Activated gamma-delta T cell treated with anti-CD3 and anti-CD28 coated beads, Interleukin-2, amount 50 U/mL, for 16 hours (primary cell): ENCODE data around the gene PLK5.

Experiments used
- DNase-seq: peaks from one replicate; pipeline ENCODE4 v3.0.0-alpha.2; 2020; ENCODE audit warnings: low read depth

Gene PLK5

DNA sequence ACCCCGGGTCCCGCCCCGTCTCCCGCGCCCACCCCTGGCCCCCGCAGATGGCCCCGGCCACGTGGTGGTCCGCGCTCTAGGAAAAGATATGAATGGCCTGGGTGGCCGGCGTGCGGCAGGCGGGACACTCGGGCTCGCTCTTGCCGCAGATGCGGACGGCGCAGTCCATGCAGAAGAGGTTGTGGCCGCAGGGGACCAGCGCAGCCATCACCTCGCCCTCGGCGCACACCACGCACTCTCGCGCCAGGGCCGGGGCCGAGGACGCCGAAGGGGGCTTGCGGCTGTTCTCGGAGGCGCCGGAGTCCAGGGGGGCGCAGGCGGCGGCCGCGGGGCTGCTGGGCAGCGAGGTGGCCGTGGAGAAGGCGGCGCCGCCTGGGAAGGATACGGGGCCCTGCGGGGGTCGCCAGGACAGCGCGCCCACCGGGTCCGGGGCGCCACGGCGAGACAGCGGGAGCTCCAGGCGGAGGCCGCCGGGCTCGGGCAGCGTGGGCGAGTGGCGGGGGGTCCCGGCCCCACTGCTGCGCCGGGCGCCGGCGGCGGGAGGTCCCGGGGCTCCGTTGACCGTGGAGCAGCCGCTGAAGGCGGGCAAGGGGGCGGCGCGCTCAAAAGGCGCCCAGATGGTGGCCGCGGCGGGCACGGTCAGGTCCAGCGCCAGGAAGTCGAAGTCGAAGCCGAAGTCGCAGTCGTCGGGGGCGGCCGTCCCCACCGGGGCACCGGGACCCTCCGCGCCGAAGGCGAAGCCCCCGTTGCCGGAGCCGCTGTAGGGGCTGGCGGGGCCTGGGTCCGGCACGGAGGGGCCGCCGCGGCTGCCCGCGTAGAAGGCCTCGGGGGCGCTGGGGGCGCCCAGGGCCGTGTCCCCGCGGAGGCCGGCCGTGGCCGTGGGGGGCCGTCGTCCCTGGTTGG, 31.9 kb downstream of the PLK5 start:
- no peak for DNase-seq

DNA sequence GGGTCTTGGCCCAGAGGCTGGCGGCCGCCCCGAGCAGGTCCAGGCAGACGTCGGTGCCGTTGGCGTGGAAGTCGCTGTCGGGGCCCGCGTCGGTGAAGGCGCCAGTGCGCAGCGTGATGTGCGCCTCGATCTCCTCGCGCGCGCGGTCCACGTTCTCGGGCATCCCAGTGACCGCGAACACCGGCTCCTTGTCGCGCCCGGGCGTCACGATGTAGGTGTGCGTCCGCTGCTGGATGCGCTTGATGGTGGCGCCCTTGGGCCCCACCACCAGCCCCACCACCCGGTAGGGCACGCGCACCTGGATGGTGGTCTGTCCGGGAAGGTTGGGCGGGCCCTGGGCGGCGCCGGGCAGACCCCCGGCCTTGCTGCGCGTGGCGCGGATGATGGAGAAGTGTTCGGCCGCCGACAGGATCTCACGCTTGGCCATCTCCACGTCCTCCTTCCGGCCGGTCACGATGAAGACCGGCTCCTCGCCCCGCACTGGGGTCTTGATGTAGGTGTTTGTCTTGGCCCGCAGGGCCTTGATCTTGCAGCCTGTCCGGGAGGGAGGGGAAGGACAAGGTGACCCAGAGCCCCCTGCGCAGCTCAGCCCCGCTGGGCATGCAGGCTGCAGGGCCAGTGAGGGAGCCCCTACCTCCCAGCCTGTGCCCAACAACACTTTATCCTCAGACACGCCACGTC, 32.7 kb downstream of the PLK5 start:
- no peak for DNase-seq

DNA sequence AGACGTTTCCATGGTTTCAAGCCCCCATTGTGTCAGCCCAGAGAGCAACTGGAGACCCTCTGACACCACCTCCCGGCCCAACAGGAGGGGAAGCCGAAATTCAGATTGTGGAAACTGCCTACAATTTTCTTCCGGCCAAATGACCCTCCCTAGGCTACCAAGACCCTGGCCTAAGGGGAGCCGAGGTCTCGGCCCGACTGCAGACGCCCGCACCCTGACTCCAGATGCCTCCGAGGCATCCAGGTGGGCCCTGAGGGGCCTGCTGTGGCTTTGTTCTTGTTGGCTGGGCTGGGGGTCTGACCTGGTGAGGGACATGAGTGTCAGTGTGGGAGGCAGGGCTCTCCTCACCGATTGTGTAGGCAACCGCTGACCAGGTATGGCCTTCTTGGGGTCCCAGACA, 34.7 kb downstream of the PLK5 start:
- no peak for DNase-seq

DNA sequence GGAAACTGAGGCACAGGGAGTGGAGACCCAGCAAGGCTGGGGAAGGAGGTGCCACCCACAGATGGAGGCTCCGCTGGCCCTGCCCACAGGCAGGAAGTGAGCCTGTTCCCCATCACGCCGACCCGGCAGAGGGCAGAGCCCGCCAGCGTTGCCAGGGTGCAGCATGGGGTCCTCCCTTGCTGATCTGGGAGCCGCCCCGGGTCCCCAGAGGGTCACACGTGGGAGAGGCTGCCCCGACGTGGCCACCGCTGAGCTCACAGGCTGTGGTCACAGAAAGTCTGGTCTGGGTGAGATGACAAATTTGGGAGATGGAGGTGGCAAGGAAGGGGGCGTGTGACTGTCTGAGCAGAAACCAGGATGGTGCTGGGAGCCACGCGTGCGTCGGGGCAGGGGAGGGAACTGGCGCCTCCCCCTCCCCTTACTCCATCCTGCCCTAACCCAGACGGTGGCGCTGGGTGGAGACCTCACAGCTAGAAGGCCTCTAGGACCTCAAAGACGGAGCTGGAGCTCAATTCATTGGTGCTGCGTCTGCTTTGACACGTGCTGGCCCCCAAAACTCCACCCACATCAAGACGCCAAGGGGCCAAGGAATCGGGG, 36.5 kb downstream of the PLK5 start:
- DNase-seq = no peak

DNA sequence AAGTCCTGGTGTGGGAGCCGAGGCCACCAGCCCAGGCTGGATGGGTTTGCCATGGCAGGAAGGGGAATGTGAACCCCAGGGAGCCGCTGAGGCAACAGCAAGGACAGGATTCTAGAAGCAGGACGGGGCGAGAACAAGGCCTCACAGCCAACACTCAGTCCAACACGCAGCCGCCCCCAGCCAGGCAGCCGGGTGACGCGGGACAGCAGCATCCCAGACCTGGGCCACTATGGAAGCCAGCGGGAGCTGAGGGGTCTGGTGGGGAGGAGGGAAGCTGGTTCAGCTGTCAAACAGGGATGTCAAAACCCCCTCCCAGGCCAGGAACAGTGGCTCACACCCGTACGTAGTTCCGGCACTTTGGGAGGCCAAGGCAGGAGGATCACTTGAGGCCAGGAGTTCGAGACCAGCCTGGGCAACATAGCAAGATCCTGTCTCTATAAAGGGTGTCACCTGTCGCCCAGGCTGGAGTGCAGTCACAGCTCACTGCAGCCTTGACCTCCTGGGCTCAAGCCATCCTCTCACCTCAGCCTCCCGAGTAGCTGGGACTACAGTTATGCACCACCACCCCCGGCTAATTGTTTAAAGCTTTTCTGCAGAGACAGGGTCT, 37.5 kb downstream of the PLK5 start:
- DNase-seq = no peak

DNA sequence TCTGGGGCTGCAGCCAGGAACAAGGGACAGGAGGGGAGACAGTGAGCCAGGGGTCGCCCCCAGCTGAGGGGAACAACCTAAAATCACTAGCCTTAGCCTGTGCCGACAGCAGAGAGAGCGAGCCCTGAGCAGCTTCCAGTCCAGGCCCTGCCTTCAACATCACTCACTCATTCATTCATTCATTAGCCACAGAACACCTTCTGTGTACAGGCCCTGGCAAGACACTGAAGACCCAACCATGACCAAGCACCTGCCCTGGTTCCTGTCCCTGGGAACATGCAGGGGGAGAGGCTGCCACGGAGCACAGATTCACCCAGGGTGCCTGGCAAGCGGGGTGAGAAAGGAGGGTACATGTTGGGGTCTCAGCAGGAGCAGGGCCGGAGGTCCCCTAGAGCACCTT, 39.4 kb downstream of the PLK5 start:
- DNase-seq = no peak

DNA sequence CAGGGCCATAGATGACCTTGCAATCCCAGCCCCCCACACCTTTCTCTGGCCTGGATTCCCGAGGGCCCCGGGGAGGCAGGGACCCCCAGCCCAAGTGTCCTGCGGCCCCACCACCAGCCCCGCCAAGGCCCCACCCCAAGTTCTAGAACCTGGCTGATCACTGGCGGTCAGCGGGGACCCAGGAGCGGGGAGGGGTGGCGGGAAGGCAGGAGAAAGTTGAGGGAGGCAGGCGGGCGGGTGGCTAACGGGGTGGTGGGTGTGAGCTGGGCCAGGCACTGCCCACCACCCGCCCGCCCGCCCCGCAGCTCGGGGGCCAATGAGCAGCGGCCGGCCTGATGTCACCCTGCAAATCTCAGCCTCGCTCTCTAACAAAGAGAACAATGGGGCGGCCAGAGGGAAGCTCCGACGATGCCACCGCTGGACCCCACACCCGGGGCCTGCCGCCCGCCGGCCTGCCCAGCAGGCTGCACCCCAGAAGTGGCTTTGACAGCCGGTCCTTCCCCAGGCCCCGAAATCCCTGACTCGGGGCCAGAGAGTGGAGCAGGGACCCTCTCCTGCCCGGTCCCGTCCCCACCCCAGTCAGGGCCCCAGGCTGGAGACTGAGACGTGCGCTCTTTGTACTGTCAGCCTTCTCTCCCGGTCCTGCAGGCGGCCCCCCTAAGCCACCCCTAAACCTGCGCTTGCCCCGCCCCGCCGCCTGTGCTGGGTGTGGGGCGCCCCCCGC, 42.7 kb downstream of the PLK5 start:
- no peak for DNase-seq

DNA sequence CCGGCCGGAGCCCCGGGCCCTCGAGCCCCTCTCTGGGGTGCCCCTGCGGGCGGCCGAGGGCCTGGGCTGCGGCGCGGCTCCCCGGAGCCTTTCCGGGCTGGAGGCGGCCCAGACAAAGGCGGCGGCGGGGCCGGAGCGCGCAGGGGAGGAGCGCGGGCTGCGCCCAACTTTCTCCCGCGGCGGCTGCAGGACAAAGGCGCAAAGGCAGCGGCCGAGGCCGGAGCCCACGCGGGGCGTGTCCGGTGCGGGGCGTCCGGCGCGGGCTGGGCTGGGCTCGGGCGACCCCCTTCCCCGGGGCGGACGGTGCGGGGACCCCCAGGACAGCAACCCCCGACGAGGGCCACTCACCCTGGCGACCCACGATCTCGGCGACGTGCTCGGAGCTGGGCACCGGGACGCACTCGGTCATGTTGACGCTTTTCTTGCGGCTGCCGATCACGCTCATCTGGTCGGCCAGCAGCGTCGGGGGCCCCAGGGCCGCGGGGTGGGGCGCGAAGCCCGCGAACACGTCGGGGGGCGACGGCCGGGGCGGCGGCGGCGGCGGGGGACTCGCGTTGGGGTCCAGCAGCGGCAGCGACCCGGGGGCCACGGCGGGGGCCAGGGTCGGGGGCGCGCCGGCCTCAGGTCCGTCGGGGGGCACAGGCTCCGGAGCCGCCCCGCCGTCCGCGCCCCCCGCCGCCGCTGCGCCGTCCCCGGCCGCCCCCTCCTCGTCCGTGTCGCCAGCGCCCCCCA, 43.4 kb downstream of the PLK5 start:
- DNase-seq = no peak

DNA sequence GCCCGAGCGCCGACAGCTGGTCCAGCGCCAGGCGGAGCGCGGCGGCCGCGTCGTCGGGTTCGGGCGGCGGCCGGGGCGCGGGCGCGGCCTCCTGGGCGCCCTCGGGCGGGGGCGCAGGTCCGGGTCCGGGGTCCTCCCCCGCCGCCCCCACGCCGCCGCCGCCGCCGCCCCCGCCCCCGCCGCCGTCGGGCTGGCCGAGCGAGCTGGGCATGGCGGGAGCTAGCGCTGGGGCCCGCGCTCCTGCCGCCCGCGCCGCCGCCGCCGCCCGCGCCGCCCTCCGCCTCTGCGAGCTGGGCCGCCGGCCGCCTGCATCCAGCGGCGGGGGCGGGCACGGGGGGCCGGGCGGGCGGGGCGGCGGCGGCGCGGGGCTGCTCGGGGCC, 44.0 kb downstream of the PLK5 start:
- no peak for DNase-seq

DNA sequence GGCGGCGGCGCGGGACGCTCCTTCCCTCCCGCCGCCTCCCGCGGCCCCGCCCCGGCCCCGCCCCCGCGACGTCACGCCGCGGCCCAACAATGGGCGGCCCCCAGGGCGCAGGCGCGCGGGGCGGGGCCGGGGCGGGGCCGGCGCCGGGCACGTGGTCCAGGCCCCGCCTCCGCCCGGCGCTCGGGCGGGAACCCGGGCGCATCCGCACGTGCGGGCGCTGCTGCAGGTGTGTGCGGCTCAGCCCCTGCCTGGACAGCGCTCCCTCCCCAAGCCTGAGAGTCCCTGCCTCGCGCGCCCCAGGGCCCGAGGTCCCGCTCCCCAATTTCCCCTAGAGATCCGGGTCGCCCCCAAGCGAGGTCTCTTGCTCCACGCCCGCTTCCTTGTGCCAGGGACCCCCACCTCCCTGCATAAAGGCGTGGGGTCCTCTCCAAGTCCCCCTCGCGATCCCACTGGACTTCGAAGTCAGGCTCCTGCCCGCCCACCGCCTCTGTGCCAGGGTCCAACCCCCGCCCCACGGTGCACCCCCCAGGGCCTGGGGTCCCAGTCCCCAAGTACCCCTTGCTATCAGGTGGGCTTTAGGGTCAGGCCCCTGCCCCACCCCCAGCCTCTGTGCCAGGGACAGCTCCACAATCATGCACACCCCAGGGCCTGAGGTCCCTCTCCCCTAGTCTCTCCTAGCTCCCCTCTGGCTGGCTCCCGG, 44.6 kb downstream of the PLK5 start, which contains the start of gene MEX3D:
Gene MEX3D (minus strand): TSS at position 6 of the 700 bp plus-strand sequence. CDS start 267 bp downstream, outside the sequence.
- peak; percentile 71 for DNase-seq

DNA sequence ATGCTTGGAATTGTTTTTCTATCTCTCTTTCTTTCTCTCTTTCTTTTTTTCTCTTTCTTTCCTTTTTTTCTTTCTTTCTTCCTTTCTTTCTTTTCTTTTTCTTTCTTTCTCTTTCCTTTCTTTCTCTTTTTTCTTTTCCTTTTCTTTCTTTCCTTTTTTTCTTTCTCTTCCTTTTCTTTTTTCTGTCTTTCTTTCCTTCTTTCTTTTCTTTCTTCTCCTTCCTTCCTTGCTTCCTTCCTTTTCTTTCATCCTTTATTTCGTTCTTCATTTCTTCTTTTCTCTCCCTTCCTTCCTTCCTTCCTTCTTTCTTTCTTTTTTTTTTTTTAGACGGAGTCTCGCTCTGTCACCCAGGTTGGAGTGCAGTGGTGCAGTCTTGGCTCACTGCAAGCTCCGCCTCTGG, 46.1 kb downstream of the PLK5 start:
- DNase-seq = no peak

DNA sequence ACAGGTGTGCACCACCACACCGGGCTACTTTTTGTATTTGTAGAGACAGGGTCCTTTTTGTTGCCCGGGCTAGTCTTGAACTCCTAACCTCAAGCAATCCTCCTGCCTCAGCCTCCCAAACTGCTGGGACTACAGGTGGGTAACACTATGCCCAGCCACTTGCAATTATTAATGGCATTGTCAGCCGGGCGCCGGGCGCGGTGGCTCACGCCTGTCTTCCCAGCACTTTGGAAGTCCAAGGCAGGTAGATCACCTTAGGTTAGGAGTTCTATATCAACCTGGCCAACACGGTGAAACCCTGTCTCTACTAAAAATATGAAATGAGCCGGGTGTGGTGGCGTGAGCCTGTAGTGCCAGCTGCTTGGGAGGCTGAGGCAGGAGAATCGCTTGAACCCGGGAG, 47.0 kb downstream of the PLK5 start:
- no peak for DNase-seq

DNA sequence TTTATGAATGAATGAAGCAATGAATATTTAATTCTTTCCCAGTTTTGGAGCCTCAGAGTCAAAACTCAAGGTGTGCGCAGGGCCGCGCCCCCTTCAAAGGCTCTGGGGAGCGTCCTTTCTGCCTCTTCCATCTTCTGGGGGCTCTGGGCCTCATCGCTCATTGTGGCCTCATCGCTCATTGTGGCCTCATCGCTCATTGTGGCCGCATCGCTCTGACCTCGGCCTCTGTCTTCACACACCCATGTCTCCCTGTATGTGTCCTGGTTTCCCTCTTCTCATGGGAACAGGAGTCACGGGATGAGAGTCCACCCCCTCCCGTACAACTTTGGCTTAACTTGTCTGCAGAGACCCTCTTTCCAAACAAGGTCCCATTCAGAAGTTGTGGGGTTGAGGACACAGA, 47.5 kb downstream of the PLK5 start:
- no peak for DNase-seq

DNA sequence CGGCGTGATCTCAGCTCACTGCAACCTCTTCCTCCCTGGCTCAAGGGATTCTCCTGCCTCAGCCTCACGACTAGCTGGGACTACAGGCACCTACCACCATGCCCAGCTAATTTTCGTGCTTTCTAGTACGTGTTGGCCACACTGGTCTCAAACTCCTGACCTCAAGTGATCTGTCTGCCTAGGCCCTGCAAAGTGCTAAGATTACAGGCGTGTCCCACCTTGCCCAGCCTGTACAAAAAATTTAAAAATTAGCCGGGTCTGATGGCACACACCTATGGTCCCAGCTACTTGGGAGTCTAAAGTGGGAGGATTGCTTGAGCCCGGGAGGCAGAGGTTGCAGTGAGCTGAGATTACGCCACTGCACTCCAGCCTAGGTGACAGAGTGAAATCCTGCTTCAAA, 48.9 kb downstream of the PLK5 start:
- DNase-seq = no peak

DNA sequence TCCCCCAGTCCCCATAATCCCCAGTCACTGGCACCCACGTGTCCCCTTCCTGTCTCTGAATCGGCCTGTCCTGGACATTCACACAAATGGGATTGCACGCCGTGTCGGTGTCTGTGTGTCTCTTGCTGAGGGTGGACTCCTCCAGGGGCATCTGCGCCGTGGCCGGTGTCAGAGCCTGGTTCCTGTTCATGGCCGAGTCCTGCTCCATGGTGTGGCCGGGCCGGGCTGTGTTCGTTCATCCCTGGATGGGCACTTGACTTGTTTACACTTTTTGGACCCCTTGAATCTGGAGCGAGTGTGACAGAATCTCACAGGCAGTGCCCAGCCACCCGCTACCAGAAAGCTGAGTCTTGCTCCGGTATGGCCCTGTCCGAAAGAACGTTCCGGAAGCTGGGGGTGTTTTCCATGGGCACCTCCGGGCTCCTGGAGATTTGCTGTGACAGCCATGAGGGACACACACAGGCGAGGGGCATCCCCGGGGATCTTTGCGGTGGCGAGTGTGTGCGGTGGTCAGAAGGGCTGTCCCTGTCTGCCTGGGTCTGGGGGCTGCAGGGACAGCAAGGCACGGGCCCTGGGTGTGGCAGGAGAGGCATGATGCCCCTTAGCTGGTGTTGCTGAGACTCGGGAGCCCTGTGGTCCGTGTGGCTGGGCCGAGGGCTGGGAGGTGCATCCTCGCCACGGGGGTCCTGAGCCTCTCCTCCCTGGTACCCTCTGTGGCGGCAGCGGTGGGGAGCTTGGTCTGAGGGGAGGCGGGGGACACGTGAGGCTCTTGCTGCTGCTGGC, 50.7 kb downstream of the PLK5 start:
- no peak for DNase-seq

DNA sequence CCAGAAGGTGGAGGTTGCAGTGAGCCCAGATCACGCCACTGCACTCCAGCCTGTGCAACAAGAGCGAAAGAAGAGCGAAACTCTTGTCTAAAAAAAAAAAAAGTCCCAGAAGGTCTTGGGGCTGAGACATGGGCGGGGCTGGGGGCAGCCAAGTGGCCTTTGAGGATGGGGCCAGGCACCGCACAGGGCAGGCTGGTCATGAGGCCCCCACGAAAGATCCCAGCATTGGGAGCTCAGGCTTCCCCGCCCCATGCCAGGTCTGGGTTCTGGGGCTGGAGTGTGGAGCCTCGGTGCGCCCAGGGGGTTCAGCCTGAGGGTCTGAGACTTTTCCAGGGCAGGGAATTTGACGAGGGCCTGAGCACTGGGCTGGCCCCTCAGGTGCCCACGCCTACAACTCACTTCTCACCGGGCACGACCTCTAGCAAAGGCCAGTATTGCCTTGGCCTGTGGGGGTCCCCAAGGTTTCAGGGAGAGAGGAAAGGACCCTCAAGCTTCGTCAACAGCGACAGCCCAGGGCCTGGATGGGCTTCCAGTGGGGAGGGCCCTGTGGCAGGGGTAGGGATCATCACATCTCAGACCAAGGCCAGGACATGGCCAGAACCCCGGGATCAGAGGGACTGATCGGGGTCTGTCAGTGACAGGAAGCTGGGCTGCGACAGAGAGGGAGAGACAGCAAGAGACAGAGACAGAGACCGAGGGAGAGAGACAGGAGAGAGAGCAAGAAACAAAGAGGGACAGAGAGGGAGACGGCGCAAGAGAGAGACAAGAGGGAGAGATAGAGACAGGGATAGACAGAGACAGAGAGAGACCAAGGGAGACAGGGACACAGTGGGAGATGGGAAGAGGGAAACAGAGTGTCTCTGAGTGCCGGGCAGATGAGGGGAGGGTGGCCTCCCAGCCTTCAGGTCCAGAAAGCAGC, 51.7 kb downstream of the PLK5 start:
- no peak for DNase-seq

DNA sequence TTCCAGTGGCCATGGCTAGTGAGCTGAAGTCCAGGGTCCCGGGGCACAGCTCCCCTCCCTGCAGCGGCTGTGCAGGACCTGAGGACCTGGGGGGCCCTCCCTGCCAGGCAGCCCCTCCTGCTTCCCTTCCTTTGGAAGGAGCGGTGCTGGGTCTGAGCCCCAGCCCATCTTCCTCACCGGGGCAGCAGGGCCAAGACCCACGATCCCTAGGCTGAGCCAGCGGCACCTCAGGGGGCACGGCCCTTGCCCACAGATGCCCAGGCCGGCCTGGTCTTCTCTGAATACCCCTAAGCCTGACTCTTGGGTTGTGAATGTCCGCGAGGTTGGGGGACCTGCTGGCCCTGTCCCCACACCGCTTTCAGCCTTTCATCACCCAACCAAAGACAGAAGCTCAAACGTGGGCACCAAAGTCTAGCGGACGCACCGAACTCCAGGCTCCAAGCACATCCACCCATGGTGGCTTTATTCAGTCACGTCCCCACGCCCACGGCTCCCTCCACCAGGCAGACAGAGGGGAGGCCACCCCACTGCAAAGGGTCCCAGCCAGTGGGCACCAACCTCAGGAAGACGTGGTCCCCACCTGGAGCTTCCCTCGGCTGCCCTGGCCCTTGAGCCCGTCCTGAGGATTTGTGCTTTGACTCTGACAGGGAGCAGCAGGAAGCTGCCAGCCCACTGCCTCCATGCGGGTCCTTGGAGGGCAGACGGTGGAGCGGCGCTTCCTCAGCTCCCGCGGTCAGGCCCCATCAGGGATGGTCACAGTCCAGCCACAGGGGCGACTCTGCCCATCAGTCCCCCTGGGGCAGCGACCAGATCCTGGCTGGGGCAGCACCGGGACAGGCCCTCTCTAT, 52.6 kb downstream of the PLK5 start:
- DNase-seq = no peak
